HG03066 (cell line): Measurements from ENCODE around the gene APOBEC3G.
A peak's percentile ranks its signal among the peaks of the same experiment; 100 is the strongest.

ENCODE experiments used
- ATAC-seq: cut with Tn5 transposase; IDR thresholded peaks from one replicate; pipeline ENCODE4 v1.9.1; 2021; ENCODE audit warnings: low read depth; ENCODE audit not compliant: unreplicated experiment

Gene APOBEC3G

GRCh38 chr22:39117585-39118191, 40.6 kb downstream of the APOBEC3G start:
- peak; percentile 43 for ATAC-seq

GRCh38 chr22:39120983-39121382, 43.9 kb downstream of the APOBEC3G start:
- ATAC-seq = no peak

GRCh38 chr22:39122772-39123470, 45.8 kb downstream of the APOBEC3G start:
- ATAC-seq = no peak

- no peak for ATAC-seq
Observed at GRCh38 chr22:39123751-39124581, 46.9 kb downstream of the APOBEC3G start.

- no peak for ATAC-seq
Observed at GRCh38 chr22:39125622-39126021, 48.5 kb downstream of the APOBEC3G start.

- ATAC-seq = no peak
Observed at GRCh38 chr22:39128508-39128907, 51.4 kb downstream of the APOBEC3G start.

- no peak for ATAC-seq
Observed at GRCh38 chr22:39129081-39129480, 52.0 kb downstream of the APOBEC3G start.

GRCh38 chr22:39129746-39130145, 52.7 kb downstream of the APOBEC3G start:
- no peak for ATAC-seq

- ATAC-seq = no peak
Observed at GRCh38 chr22:39130152-39130704, 53.2 kb downstream of the APOBEC3G start.

- ATAC-seq = no peak
Observed at GRCh38 chr22:39130892-39131855, 54.1 kb downstream of the APOBEC3G start.

- no peak for ATAC-seq
Observed at GRCh38 chr22:39132281-39132680, 55.2 kb downstream of the APOBEC3G start.

GRCh38 chr22:39132871-39133524, 55.9 kb downstream of the APOBEC3G start:
- ATAC-seq = no peak

- no peak for ATAC-seq
Observed at GRCh38 chr22:39133871-39134270, 56.8 kb downstream of the APOBEC3G start.

GRCh38 chr22:39134366-39135091, 57.5 kb downstream of the APOBEC3G start:
- no peak for ATAC-seq

GRCh38 chr22:39135092-39135896, 58.2 kb downstream of the APOBEC3G start:
- no peak for ATAC-seq

GRCh38 chr22:39136317-39136716, 59.2 kb downstream of the APOBEC3G start:
- ATAC-seq = no peak
